ENCODE data around the gene GGNBP2. TPM values are rescaled to one million over a fixed set of nuclear protein-coding genes. Genes with fewer than 3 reads are reported as not detected.

GGNBP2 gene
- 10 to 100 TPM; 67.6 to 81.0 TPM for total RNA-seq

GRCh38 chr17:36544307-36545076, at the start of gene GGNBP2:
Gene GGNBP2, plus strand, starts transcription at chr17:36544919. Its CDS starts 806 bp downstream, at chr17:36545725.
- intact Hi-C loops (cut with DNase I) = loop anchor here (5.0 kb wide), 1 partner anchor 48 kb away; the partner anchor contains the start of gene DHRS11
- Histone ChIP-seq H3K27ac (peak within 1 kb of the TSS; percentile 99), H3K36me3 (no peaks in the 10 kb centered on the region), H3K9me3 (no peaks in the 10 kb centered on the region), H3K27me3 (no peaks in the 10 kb centered on the region), H3K4me3 (peak within 1 kb of the TSS; percentile 95), H3K4me1 (peaks cover 17% of the 10 kb centered on the region), H3K9ac (ENCODE audit: low read depth in 2 of 2, low read length in 2 of 2) (peak within 1 kb of the TSS; percentile 97 to 100)
- TF ChIP-seq CTCF (IDR thresholded peaks at IDR 0.05) = no peak
- peak; percentile 93 for DNase-seq

- Histone ChIP-seq H3K4me3 (no peak overlapping the region), H3K27me3 (no peaks in the 10 kb centered on the region), H3K9me3 (no peaks in the 10 kb centered on the region), H3K27ac (no peak overlapping the region), H3K9ac (ENCODE audit: low read depth in 2 of 2, low read length in 2 of 2) (no peak overlapping the region), H3K4me1 (no peaks in the 10 kb centered on the region), H3K36me3 (no peaks in the 10 kb centered on the region)
- intact Hi-C loops (cut with DNase I) = no loop called here
- no peak for DNase-seq
- TF ChIP-seq CTCF (IDR thresholded peaks at IDR 0.05) = no peak
Measured at GRCh38 chr17:36495076-36495578, 49.6 kb upstream of the GGNBP2 start.

- Histone ChIP-seq H3K4me3 (no peak overlapping the region), H3K9me3 (no peaks in the 10 kb centered on the region), H3K36me3 (no peaks in the 10 kb centered on the region), H3K27ac (no peak overlapping the region), H3K9ac (ENCODE audit: low read depth in 2 of 2, low read length in 2 of 2) (no peak overlapping the region), H3K4me1 (no peaks in the 10 kb centered on the region), H3K27me3 (no peaks in the 10 kb centered on the region)
- intact Hi-C loops (cut with DNase I) = no loop called here
- no peak for TF ChIP-seq CTCF (IDR thresholded peaks at IDR 0.05)
- no peak for DNase-seq
Measured at GRCh38 chr17:36496018-36496789, 48.5 kb upstream of the GGNBP2 start.

GRCh38 chr17:36498155-36498554, 46.6 kb upstream of the GGNBP2 start:
- Histone ChIP-seq H3K27ac (no peak overlapping the region), H3K4me3 (no peak overlapping the region), H3K4me1 (no peaks in the 10 kb centered on the region), H3K9me3 (no peaks in the 10 kb centered on the region), H3K27me3 (no peaks in the 10 kb centered on the region), H3K36me3 (no peaks in the 10 kb centered on the region), H3K9ac (ENCODE audit: low read depth in 2 of 2, low read length in 2 of 2) (no peak overlapping the region)
- no peak for TF ChIP-seq CTCF (IDR thresholded peaks at IDR 0.05)
- intact Hi-C loops (cut with DNase I) = no loop called here
- no peak for DNase-seq

GRCh38 chr17:36498560-36499300, 46.0 kb upstream of the GGNBP2 start:
- H3K36me3 ChIP-seq = no peaks in the 10 kb centered on the region
- no peak for TF ChIP-seq CTCF (IDR thresholded peaks at IDR 0.05)
- no peaks in the 10 kb centered on the region for H3K27me3 ChIP-seq
- no peaks in the 10 kb centered on the region for H3K4me1 ChIP-seq
- no peaks in the 10 kb centered on the region for H3K9me3 ChIP-seq
- intact Hi-C loops (cut with DNase I) = no loop called here
- no peak overlapping the region for H3K9ac ChIP-seq (ENCODE audit: low read depth in 2 of 2, low read length in 2 of 2)
- H3K4me3 ChIP-seq = no peak overlapping the region
- no peak for DNase-seq
- no peak overlapping the region for H3K27ac ChIP-seq

Measured in colonic mucosa (tissue), 4 donors.